ENCODE measurements around the gene FBXW11.

Gene FBXW11

GRCh38 chr5:171874234-171874633 is 132.2 kb downstream of the FBXW11 start:
- in situ Hi-C loops (cut with HindIII; ENCODE audit: low sequenced_read_pairs), result loop anchor here (25.0 kb wide), 1 partner anchor 462 kb away; the partner anchor contains the start of gene FGF18

- in situ Hi-C loops (cut with HindIII; ENCODE audit: low sequenced_read_pairs), result loop anchor here (25.0 kb wide), 1 partner anchor 460 kb away; the partner anchor contains the start of gene FGF18
Measured at GRCh38 chr5:171872666-171873065, 133.8 kb downstream of the FBXW11 start.

- in situ Hi-C loops (cut with HindIII; ENCODE audit: low sequenced_read_pairs), result loop anchor here (25.0 kb wide), 1 partner anchor 459 kb away; the partner anchor contains the start of gene FGF18
Measured at GRCh38 chr5:171871711-171872110, 134.7 kb downstream of the FBXW11 start.

DNA sequence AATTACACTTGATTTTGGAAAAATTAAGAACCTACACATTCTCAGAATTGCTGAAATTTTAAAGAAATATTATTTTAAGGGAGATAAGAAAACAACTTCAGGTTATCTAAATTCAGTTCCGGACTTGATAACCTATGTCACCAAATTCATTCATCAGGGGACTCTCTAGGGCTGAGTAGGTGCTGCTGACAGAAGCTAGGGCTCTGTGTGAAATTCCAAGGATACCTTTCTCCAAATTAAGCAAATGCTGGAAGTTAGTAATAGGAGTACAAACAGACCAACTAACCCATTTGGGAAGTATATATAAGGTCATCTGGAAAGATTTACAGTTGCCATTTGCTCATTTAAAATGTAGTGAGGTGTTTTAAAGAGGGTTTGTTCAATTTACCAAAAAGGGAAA is 136.5 kb downstream of the FBXW11 start:
- in situ Hi-C loops (cut with HindIII; ENCODE audit: low sequenced_read_pairs), result loop anchor here (25.0 kb wide), 1 partner anchor 458 kb away; the partner anchor contains the start of gene FGF18

DNA sequence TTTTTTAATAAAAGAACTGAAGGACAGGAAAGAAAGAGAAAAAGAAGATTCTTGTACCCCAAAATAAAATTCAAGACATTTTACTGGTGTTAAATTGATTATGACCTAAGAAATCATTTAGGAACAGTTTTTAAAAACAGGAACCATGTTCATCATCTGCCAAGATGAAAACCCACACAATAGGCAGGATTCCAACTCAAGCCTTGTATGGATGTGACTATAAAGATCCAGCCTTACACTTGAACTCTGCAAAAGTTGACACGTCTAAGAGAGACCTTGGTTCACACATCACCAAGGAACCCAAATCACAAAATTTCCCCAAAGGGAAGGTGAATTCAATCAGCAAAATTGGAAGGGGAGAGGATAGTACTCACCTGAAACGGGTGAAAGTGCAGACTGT is 138.2 kb downstream of the FBXW11 start:
- in situ Hi-C loops (cut with HindIII; ENCODE audit: low sequenced_read_pairs), result loop anchor here (25.0 kb wide), 1 partner anchor 456 kb away; the partner anchor contains the start of gene FGF18

- in situ Hi-C loops (cut with HindIII; ENCODE audit: low sequenced_read_pairs), result loop anchor here (25.0 kb wide), 1 partner anchor 455 kb away; the partner anchor contains the start of gene FGF18
Measured at GRCh38 chr5:171867786-171868185, 138.7 kb downstream of the FBXW11 start.

GRCh38 chr5:171865471-171865870 is 141.0 kb downstream of the FBXW11 start:
- in situ Hi-C loops (cut with HindIII; ENCODE audit: low sequenced_read_pairs), result loop anchor here (25.0 kb wide), 1 partner anchor 453 kb away; the partner anchor contains the start of gene FGF18

- in situ Hi-C loops (cut with HindIII; ENCODE audit: low sequenced_read_pairs), result loop anchor here (25.0 kb wide), 1 partner anchor 452 kb away; the partner anchor contains the start of gene FGF18
Measured at GRCh38 chr5:171863935-171864334, 142.5 kb downstream of the FBXW11 start.

GRCh38 chr5:171862624-171863023 is 143.8 kb downstream of the FBXW11 start:
- in situ Hi-C loops (cut with HindIII; ENCODE audit: low sequenced_read_pairs), result loop anchor here (25.0 kb wide), 1 partner anchor 450 kb away; the partner anchor contains the start of gene FGF18

DNA sequence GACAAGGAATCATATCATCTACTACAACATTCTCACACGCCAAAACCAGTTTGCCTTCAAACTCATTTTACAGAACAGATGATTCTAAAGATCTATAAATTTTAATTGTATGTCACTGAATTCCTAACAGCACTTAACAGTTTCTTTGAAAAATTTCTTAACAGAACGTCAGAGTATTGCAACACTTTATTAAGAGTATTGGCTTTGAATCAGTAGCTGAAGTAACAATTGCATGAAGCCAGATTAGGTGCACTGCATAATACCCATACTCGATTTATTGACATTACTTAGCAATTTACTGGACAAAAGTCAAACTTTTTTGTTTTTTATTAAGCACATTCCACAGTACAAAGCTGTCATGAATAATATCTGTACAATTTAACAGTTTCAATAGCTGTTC is 145.1 kb downstream of the FBXW11 start:
- in situ Hi-C loops (cut with HindIII; ENCODE audit: low sequenced_read_pairs), result loop anchor here (25.0 kb wide), 1 partner anchor 449 kb away; the partner anchor contains the start of gene FGF18

GRCh38 chr5:171858303-171858702 is 148.1 kb downstream of the FBXW11 start:
- in situ Hi-C loops (cut with HindIII; ENCODE audit: low sequenced_read_pairs), result loop anchor here (25.0 kb wide), 1 partner anchor 446 kb away; the partner anchor contains the start of gene FGF18

DNA sequence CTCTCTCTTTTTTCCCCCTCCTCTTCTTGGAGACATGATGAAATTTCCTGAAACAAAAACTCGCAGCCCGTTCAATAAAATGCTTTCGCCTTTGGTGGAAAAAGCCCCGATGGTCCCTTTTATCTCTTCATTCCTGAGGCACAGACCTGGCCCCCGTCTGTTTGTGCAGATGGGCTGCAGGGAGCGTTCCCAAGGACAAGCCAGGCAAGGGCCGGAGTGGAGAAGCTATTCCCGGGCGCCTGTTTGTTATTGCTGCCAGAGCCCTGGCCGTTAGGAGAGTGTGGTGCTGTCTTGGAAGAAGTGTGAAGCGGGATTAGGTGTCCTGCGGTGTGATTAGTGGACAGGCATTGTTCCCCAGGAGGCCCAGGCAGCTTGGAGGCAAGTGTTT is 149.0 kb downstream of the FBXW11 start:
- in situ Hi-C loops (cut with HindIII; ENCODE audit: low sequenced_read_pairs), result loop anchor here (25.0 kb wide), 1 partner anchor 445 kb away; the partner anchor contains the start of gene FGF18

GRCh38 chr5:171855798-171856763 is 150.4 kb downstream of the FBXW11 start:
- in situ Hi-C loops (cut with HindIII; ENCODE audit: low sequenced_read_pairs), result loop anchor here (25.0 kb wide), 1 partner anchor 444 kb away; the partner anchor contains the start of gene FGF18

DNA sequence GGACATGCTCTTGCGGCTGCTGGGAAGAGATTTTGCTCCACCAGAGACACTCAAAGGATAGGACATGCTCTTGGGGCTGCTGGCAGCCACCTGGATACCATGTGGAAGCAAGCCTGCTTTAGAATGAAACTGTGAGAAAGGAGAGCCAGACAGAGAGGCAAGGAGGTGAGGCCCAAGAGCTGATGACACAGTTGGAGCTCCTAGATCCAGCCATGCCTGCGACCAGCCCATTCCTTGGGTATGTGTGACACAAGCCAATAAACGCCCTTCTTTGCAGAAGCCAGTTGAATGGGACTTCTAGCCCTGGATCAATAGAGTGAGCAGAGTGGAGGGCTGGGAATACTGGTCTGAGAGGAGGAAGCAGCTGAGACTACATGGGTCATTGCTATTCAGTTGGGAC is 151.2 kb downstream of the FBXW11 start:
- in situ Hi-C loops (cut with HindIII; ENCODE audit: low sequenced_read_pairs), result loop anchor here (25.0 kb wide), 1 partner anchor 443 kb away; the partner anchor contains the start of gene FGF18

GRCh38 chr5:171852255-171852681 is 154.2 kb downstream of the FBXW11 start:
- in situ Hi-C loops (cut with HindIII; ENCODE audit: low sequenced_read_pairs), result loop anchor here (25.0 kb wide), 1 partner anchor 440 kb away; the partner anchor contains the start of gene FGF18

DNA sequence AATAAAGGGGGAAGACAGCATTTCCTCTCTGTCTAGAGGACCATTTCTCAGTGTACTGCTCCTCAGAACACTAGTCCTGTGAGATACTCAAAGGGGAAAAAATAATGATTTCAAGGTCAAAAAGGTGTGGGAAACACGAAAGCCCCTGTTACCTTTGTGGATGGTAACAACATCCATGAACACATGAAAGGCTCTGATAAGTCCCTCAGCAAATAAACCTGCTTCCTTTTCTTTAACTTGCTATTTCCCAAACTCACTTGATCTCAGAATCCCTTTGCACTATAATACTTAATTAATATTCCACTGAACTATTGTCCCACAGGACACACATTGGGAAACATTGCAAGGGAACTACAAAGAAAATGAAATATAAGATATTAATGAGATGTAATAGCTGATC is 155.2 kb downstream of the FBXW11 start:
- in situ Hi-C loops (cut with HindIII; ENCODE audit: low sequenced_read_pairs), result loop anchor here (25.0 kb wide), 1 partner anchor 439 kb away; the partner anchor contains the start of gene FGF18

DNA sequence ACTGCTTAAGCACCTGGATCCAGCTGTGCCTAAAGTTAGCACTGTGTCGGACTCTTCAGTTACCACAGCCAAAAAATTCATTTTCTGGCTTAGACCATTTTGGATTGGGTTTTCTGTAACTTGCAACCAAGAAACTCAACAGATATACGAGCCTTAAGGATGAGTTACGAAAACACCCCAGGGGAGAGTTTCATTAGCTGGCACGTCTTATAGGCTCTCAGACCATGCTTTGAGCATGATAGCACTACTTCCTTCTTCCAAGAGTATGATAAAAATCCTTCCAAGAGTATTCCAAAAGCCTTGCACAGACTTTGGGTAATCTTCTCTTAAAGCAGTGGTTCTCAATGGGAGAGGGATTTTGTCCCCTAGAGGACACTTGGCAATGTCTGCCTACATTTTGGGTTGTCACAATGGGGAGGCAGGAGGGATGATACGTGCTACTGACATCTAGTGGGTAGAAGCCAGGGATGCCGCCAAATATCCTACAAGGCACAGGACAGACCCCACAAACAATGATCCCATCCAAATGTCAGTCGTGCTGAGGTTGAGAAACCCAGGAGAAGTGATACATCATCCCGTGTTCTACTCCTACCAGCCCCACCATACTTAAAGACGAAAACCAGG is 156.0 kb downstream of the FBXW11 start:
- in situ Hi-C loops (cut with HindIII; ENCODE audit: low sequenced_read_pairs), result loop anchor here (25.0 kb wide), 1 partner anchor 438 kb away; the partner anchor contains the start of gene FGF18

DNA sequence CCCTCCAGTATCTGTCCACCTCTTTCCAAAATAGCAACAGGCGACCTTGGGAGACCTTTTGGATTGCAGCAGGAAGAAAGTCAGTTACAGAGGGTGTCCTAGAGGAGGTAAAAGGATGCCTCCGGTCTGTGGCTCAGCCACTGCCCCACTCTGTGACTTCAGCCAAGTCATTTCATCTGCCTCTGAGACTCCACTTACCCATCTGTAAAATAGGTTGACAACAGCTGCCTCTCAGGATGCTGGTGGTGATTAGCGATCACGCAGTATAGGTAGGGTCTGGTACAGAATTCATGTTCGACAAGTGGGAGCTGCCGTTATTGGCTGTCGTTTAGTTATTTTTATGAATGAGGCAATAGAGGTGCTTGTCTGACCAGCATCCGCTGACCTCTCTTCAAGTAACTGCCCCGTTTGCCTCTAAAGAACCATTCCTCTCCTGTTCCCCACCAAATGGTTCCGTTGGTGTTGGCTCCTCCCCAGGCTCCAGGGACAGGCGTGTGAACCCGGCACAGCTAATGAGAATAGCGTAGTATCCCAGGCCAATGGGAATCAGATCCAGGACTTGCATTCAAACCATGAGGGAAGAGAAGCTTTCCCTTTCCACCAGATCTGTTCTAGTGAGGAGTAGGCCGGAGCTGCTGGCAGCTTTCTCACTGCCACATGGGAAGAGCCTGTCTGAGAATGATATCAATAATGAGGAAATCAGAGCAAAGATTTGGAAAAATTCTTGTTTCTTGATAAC is 156.7 kb downstream of the FBXW11 start:
- in situ Hi-C loops (cut with HindIII; ENCODE audit: low sequenced_read_pairs), result loop anchor here (5.0 to 25.0 kb wide), 4 partner anchors 57 to 437 kb away; partner anchors contain the start of gene FGF18

- in situ Hi-C loops (cut with HindIII; ENCODE audit: low sequenced_read_pairs), result loop anchor here (5.0 kb wide), 3 partner anchors 57 to 127 kb away; no protein-coding TSS in a partner anchor
Measured at GRCh38 chr5:171848911-171849520, 157.4 kb downstream of the FBXW11 start.

Measured in endothelial cell of hepatic sinusoid (primary cell).